ENCODE results near the gene LARP6. TPM values are rescaled to one million over a fixed set of nuclear protein-coding genes. Genes with fewer than 3 reads are reported as not detected.

Gene LARP6
- total RNA-seq, 1 experiment from 2014 or later = 35.9 TPM

GRCh38 chr15:70806992-70807712, 46.8 kb downstream of the LARP6 start:
- Histone ChIP-seq H3K79me2 (ENCODE audit: insufficient read depth, low read length) (no peaks in the 10 kb centered on the region), H3K9me3 (ENCODE audit: control insufficient read depth in 1 of 2, insufficient read depth in 1 of 2, low read depth in 1 of 2, low read length in 2 of 2) (no peaks in the 10 kb centered on the region), H3K27me3 (ENCODE audit: insufficient read depth, low read length) (no peaks in the 10 kb centered on the region), H3K4me2 (ENCODE audit: low read length) (no peak overlapping the region), H2AFZ (ENCODE audit: low read depth, low read length, poor library complexity, severe bottlenecking) (no peak overlapping the region), H3K9ac (ENCODE audit: low read length) (no peak overlapping the region), H3K9me2 (ENCODE audit: insufficient read depth) (no peaks in the 10 kb centered on the region), H3K27ac (ENCODE audit: low read depth, low read length) (no peak overlapping the region), H3K36me3 (ENCODE audit: control insufficient read depth in 1 of 2, insufficient read depth in 2 of 2, low read length in 2 of 2) (no peaks in the 10 kb centered on the region), H3K4me1 (ENCODE audit: control insufficient read depth in 1 of 2, insufficient read depth in 2 of 2, low read length in 2 of 2) (peaks cover 0 to 18% of the 10 kb centered on the region in 2 experiments; a peak in 2 of 4 replicates), H3K4me3 (replicated peaks in 1 of 2; ENCODE audit: low read depth in 1 of 2, low read length in 2 of 2) (no peak overlapping the region), H4K20me1 (ENCODE audit: insufficient read depth) (no peaks in the 10 kb centered on the region)
- CTCF ChIA-PET = no interaction called here
- DNase-seq (ENCODE audit: low read depth, low spot score) (no peak), ATAC-seq (no peak)
- no TSS peak for BruUV-seq (replicated peaks)
- POLR2A ChIA-PET = no interaction called here
- RAD21 ChIA-PET (ENCODE audit: low non-redundant PET in 1 of 2, low total read pairs in 2 of 2, uncharacterized antibody in 2 of 2, unreplicated experiment in 2 of 2) = no interaction called here
- no peak for TF ChIP-seq ZBTB33 (IDR thresholded peaks at IDR 0.05; ENCODE audit: extremely low read depth, insufficient replicate concordance, low read length)
- TF ChIP-seq CTCF (IDR thresholded peaks at IDR 0.05 in 2 of 3, conservative IDR thresholded peaks at IDR 0.05 in 1 of 3; ENCODE audit: borderline replicate concordance in 1 of 3, insufficient read depth in 1 of 3, low read depth in 2 of 3, low read length in 2 of 3) = no peak
- TF ChIP-seq JUND (IDR thresholded peaks at IDR 0.05) = no peak
- TF ChIP-seq POLR2AphosphoS5 (IDR thresholded peaks at IDR 0.05; ENCODE audit: low read depth, low read length) = no peak
- TF ChIP-seq ZNF274 (IDR thresholded peaks at IDR 0.05; ENCODE audit: low read depth, low read length) = no peak
- no peak for TF ChIP-seq CEBPB (IDR thresholded peaks at IDR 0.05; ENCODE audit: low read depth)
- no peak for TF ChIP-seq ELF1 (IDR thresholded peaks at IDR 0.05; ENCODE audit: borderline replicate concordance, low read depth)
- TF ChIP-seq RAD21 (IDR thresholded peaks at IDR 0.05; ENCODE audit: low read depth) = no peak
- no peak for TF ChIP-seq ZFX (IDR thresholded peaks at IDR 0.05)
- TF ChIP-seq SP1 (IDR thresholded peaks at IDR 0.05; ENCODE audit: low read depth) = no peak
- no peak for TF ChIP-seq TCF7L2 (IDR thresholded peaks at IDR 0.05; ENCODE audit: borderline replicate concordance, extremely low read depth, insufficient read depth, insufficient read length)
- no peak for TF ChIP-seq CBX3 (IDR thresholded peaks at IDR 0.05; ENCODE audit: low read depth)
- TF ChIP-seq ATF3 (IDR thresholded peaks at IDR 0.05) = no peak
- TF ChIP-seq SIN3A (IDR thresholded peaks at IDR 0.05; ENCODE audit: low read depth) = no peak
- TF ChIP-seq REST (IDR thresholded peaks at IDR 0.05; ENCODE audit: low read depth) = no peak
- no peak for TF ChIP-seq POLR2A (IDR thresholded peaks at IDR 0.05; ENCODE audit: borderline replicate concordance, extremely low read depth, insufficient read depth, insufficient read length)
- no peak for TF ChIP-seq MAX (IDR thresholded peaks at IDR 0.05)
- TF ChIP-seq EZH2 (IDR thresholded peaks at IDR 0.05) = no peak
- TF ChIP-seq FOSL1 (IDR thresholded peaks at IDR 0.05; ENCODE audit: low read depth) = no peak
- intact Hi-C loops (cut with micrococcal nuclease) = no loop called here

Data from HCT116 (cell line).